ENCODE measurements around the gene LEP.

LEP gene

GRCh38 chr7:128221929-128222403, 19.1 kb upstream of the LEP start:
- H3K79me2 ChIP-seq (ENCODE audit: insufficient read depth, low read length) = no peaks in the 10 kb centered on the region
- H3K27ac ChIP-seq (ENCODE audit: low read length) = no peak overlapping the region
- H2AFZ ChIP-seq (ENCODE audit: low read depth, low read length) = no peak overlapping the region
- H4K20me1 ChIP-seq (ENCODE audit: insufficient read depth, low read length) = no peaks in the 10 kb centered on the region
- H3K4me2 ChIP-seq (ENCODE audit: insufficient read depth, low read length) = no peak overlapping the region
- H3K4me3 ChIP-seq (ENCODE audit: low read depth in 1 of 2, low read length in 2 of 2) = no peak overlapping the region
- no peak for DNase-seq
- TF ChIP-seq CTCF (IDR thresholded peaks at IDR 0.05; ENCODE audit: borderline replicate concordance, extremely low read depth, low read length, poor library complexity, severe bottlenecking) (no peak), EZH2 (IDR thresholded peaks at IDR 0.05; ENCODE audit: borderline replicate concordance, low read depth, low read length, severe bottlenecking) (no peak)
- no peaks in the 10 kb centered on the region for H3K36me3 ChIP-seq (ENCODE audit: insufficient read depth, low read length)
- no peaks in the 10 kb centered on the region for H3K4me1 ChIP-seq (ENCODE audit: insufficient read depth, low read length)
- H3K9ac ChIP-seq (ENCODE audit: low read depth, low read length) = no peak overlapping the region
- H3K9me3 ChIP-seq (ENCODE audit: insufficient read depth, low read length, severe bottlenecking) = no peaks in the 10 kb centered on the region
- no peaks in the 10 kb centered on the region for H3K27me3 ChIP-seq (ENCODE audit: insufficient read depth, low read length, poor library complexity)
- ATAC-seq (ENCODE audit: insufficient read depth, low read depth) = no peak

GRCh38 chr7:128226132-128226980, 14.7 kb upstream of the LEP start:
- Histone ChIP-seq H3K36me3 (ENCODE audit: insufficient read depth, low read length) (no peaks in the 10 kb centered on the region), H3K27me3 (ENCODE audit: insufficient read depth, low read length, poor library complexity) (peaks cover 4% of the 10 kb centered on the region), H3K27ac (ENCODE audit: low read length) (no peak overlapping the region), H3K9me3 (ENCODE audit: insufficient read depth, low read length, severe bottlenecking) (no peaks in the 10 kb centered on the region), H2AFZ (ENCODE audit: low read depth, low read length) (no peak overlapping the region), H3K9ac (ENCODE audit: low read depth, low read length) (no peak overlapping the region), H3K4me3 (ENCODE audit: low read depth in 1 of 2, low read length in 2 of 2) (no peak overlapping the region), H3K4me1 (ENCODE audit: insufficient read depth, low read length) (no peaks in the 10 kb centered on the region), H3K4me2 (ENCODE audit: insufficient read depth, low read length) (no peak overlapping the region), H3K79me2 (ENCODE audit: insufficient read depth, low read length) (no peaks in the 10 kb centered on the region), H4K20me1 (ENCODE audit: insufficient read depth, low read length) (no peaks in the 10 kb centered on the region)
- ATAC-seq (ENCODE audit: insufficient read depth, low read depth) (no peak), DNase-seq (no peak)
- TF ChIP-seq EZH2 (IDR thresholded peaks at IDR 0.05; ENCODE audit: borderline replicate concordance, low read depth, low read length, severe bottlenecking) (no peak), CTCF (IDR thresholded peaks at IDR 0.05; ENCODE audit: borderline replicate concordance, extremely low read depth, low read length, poor library complexity, severe bottlenecking) (no peak)

GRCh38 chr7:128227271-128227670, 13.8 kb upstream of the LEP start:
- H2AFZ ChIP-seq (ENCODE audit: low read depth, low read length) = no peak overlapping the region
- no peaks in the 10 kb centered on the region for H3K9me3 ChIP-seq (ENCODE audit: insufficient read depth, low read length, severe bottlenecking)
- DNase-seq = no peak
- H3K27ac ChIP-seq (ENCODE audit: low read length) = no peak overlapping the region
- TF ChIP-seq CTCF (IDR thresholded peaks at IDR 0.05; ENCODE audit: borderline replicate concordance, extremely low read depth, low read length, poor library complexity, severe bottlenecking) (no peak), EZH2 (IDR thresholded peaks at IDR 0.05; ENCODE audit: borderline replicate concordance, low read depth, low read length, severe bottlenecking) (no peak)
- no peaks in the 10 kb centered on the region for H3K4me1 ChIP-seq (ENCODE audit: insufficient read depth, low read length)
- peaks cover 4% of the 10 kb centered on the region for H3K27me3 ChIP-seq (ENCODE audit: insufficient read depth, low read length, poor library complexity)
- H3K36me3 ChIP-seq (ENCODE audit: insufficient read depth, low read length) = no peaks in the 10 kb centered on the region
- H4K20me1 ChIP-seq (ENCODE audit: insufficient read depth, low read length) = no peaks in the 10 kb centered on the region
- H3K9ac ChIP-seq (ENCODE audit: low read depth, low read length) = no peak overlapping the region
- ATAC-seq (ENCODE audit: insufficient read depth, low read depth) = no peak
- no peaks in the 10 kb centered on the region for H3K79me2 ChIP-seq (ENCODE audit: insufficient read depth, low read length)
- no peak overlapping the region for H3K4me3 ChIP-seq (ENCODE audit: low read depth in 1 of 2, low read length in 2 of 2)
- no peak overlapping the region for H3K4me2 ChIP-seq (ENCODE audit: insufficient read depth, low read length)

Measured in DND-41 (cell line).